Testis (tissue), 2 donors: ENCODE results near the gene GNB1L.

ENCODE experiments used
- POLR2A ChIP-seq: fragments of 450-650 bp; IDR thresholded peaks from one replicate; pipeline ENCODE4 v1.6.1; 2017; ENCODE audit warnings: antibody characterized with exemption, mild to moderate bottlenecking, moderate library complexity
- TF ChIP-seq, protein P1 (sequence below), 3 experiments: fragments of 450-650 bp in 2 of 3; fragments of 200-600 bp in 1 of 3; sonication (generic) in 1 of 3; IDR thresholded peaks; one replicate each; pipeline ENCODE4 v1.5.1; 2016 to 2019; ENCODE audit warnings: antibody characterized with exemption in 3 of 3, mild to moderate bottlenecking in 2 of 3, moderate library complexity in 1 of 3

- TF ChIP-seq, protein P1, sequence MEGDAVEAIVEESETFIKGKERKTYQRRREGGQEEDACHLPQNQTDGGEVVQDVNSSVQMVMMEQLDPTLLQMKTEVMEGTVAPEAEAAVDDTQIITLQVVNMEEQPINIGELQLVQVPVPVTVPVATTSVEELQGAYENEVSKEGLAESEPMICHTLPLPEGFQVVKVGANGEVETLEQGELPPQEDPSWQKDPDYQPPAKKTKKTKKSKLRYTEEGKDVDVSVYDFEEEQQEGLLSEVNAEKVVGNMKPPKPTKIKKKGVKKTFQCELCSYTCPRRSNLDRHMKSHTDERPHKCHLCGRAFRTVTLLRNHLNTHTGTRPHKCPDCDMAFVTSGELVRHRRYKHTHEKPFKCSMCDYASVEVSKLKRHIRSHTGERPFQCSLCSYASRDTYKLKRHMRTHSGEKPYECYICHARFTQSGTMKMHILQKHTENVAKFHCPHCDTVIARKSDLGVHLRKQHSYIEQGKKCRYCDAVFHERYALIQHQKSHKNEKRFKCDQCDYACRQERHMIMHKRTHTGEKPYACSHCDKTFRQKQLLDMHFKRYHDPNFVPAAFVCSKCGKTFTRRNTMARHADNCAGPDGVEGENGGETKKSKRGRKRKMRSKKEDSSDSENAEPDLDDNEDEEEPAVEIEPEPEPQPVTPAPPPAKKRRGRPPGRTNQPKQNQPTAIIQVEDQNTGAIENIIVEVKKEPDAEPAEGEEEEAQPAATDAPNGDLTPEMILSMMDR (IDR thresholded peaks at IDR 0.05): no peak
- no peak for TF ChIP-seq POLR2A
These were observed 20.4 kb upstream of the GNB1L start for GRCh38 chr22:19875061-19875530.
